Pancreas (tissue), 10 donors: ENCODE data around the gene PIR. TPM values are rescaled to one million over a fixed set of nuclear protein-coding genes. Genes with fewer than 3 reads are reported as not detected.

Experiments
- ATAC-seq, 4 donors: fragments of 200-7000 bp; cut with Tn5 transposase; one replicate each; pipeline versions ENCODE4 v1.8.0 to v1.9.1; 2020; ENCODE audit warnings: mild to moderate bottlenecking in 4 of 4, moderate library complexity in 4 of 4
- DNase-seq, 6 donors: peaks; one replicate each; pipeline ENCODE4 v3.0.0-alpha.2; 2020
- FAIRE-seq: peaks from 2 replicates; lab custom pipeline; 2012; peaks lifted over from hg19 to GRCh38; lab: Jason Lieb, UNC
- H3K27ac ChIP-seq, 4 donors: fragments of 200-600 bp; sonication (generic); 1 replicate in 3 of 4; 2 replicates in 1 of 4; pipeline versions ENCODE4 v1.5.0 to v1.8.0; 2020
- H3K27me3 ChIP-seq, 4 donors: fragments of 200-600 bp; one replicate each; pipeline ENCODE4 v1.8.0; 2021
- H3K36me3 ChIP-seq, 3 donors: fragments of 200-600 bp; sonication (generic) in 1 of 3; one replicate each; pipeline versions ENCODE4 v1.5.0 to v1.8.0; 2020 to 2021
- H3K4me1 ChIP-seq, 3 donors: fragments of 200-600 bp; one replicate each; pipeline ENCODE4 v1.8.0; 2021
- H3K4me3 ChIP-seq, 4 donors: fragments of 200-600 bp; sonication (generic) in 2 of 4; one replicate each; pipeline versions ENCODE4 v1.5.0 to v1.8.0; 2020 to 2021
- H3K9me3 ChIP-seq, 4 donors: fragments of 200-600 bp; one replicate each; pipeline ENCODE4 v1.8.0; 2021
- CTCF ChIP-seq, 4 donors: fragments of 200-600 bp; sonication (generic) in 3 of 4; IDR thresholded peaks; one replicate each; pipeline versions ENCODE4 v1.5.0 to v1.8.0; 2021; ENCODE audit warnings: antibody characterized with exemption in 4 of 4
- WGBS, 2 donors: extraction: QIAGEN DNeasy Blood & Tissue Kit; methylation state at CpG; one replicate each; pipeline ENCODE4 v1.1.7; 2013; 5-methylcytosine and 5-hydroxymethylcytosine counted together
- intact Hi-C, 3 donors: fragments of 100-400 bp; cut with DNase I; formaldehyde crosslinking; loops; one replicate each; pipeline versions ENCODE4 v1.11.1 to v1.14.2; 2022
- polyA plus RNA-seq, 2 donors: library from polyadenylated mRNA; stranded (reverse); fragments of 200-250 nt; gene quantifications; one replicate each; pipeline ENCODE4 v1.2.3, GENCODE V29; 2013
- total RNA-seq, 6 donors: library from RNA; stranded (reverse); fragmentation: NEBNext Ultra II Directional in 4 of 6; extraction: Animal tissue kit (Norgen Biotek cat#: 25700) in 4 of 6; gene quantifications; one replicate each; pipeline versions ENCODE4 v1.2.1 to v1.2.4, GENCODE V29; 2021 to 2023
- donor health status: healthy with polysubstance abuse.
- donor health status: DM: no; HTN: no; CAD: no; lungs with moderate emphysema.
- donor health status: DM: no; HTN: no; CAD: no.
- donor health status: control.
- donor health status: control.
- donor health status: Bipolar disorder and iron deficiency.
- donor health status: DM: yes; HTN: yes; CAD: no.
- donor health status: DM: no; HTN: no; CAD: no.
- donor health status: DM: no; HTN: no; CAD: no.
- donor health status: DM: yes; HTN: yes; CAD: no.

Gene PIR
- total and polyA plus RNA-seq, 8 donors: 1.1 to 7.0 (median 1.9) TPM

DNA sequence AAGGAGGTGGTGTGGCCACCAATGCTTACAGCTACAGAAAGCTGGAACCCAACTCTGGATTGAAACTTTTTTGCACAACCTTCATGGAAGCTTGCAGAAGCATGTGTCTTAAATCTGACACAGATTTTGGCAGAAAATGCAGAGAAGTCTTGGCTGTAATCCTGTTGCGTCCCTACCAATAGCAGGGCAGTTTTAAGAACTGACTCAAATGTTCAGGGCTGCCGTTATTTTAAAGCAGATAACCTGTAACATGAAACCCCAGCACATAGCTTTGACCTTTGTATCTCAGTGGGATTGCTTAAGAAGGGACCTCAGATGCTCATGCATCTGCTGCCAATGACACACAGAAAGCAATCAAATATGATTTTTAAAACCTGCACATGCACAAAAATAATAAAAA lies 108.8 kb downstream of the PIR start, which contains the start of gene VEGFD:
Gene VEGFD, minus strand, starts transcription at position 110 of the 400 bp plus-strand sequence. CDS start 467 bp downstream, outside the sequence.
- intact Hi-C loops: no loop called here

DNA sequence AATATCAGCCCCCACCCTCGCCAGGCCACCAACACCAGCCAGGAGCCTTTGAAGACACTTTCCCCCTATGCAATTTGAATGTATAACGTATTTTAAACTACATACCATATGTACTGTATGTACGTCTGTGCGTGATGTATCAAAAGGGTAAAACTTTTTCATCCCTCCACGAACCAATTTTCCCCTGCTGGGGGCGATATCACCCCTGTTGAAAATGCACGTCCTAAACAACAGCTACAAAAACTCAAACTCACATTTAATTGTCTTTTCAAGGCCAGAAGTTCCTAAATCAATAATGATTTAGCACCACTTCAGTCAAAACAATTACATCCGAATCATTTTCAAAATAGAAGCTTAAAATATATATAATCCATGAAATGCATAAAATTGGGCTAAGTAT lies 110.3 kb downstream of the PIR start:
- FAIRE-seq: no peak
- H3K27me3 ChIP-seq: peaks cover 0 to 19% (median 0%) of the 10 kb centered on the region in 4 donors
- 47 to 69% methylated on average over 8 of the region's 8 CpGs for WGBS, 2 donors
- no peak overlapping the region for H3K4me3 ChIP-seq
- H3K36me3 ChIP-seq: no peaks in the 10 kb centered on the region
- no peak for DNase-seq
- TF ChIP-seq CTCF (IDR thresholded peaks at IDR 0.05): no peak
- H3K4me1 ChIP-seq: no peaks in the 10 kb centered on the region
- no peak overlapping the region for H3K27ac ChIP-seq
- no peak for ATAC-seq
- no peaks in the 10 kb centered on the region for H3K9me3 ChIP-seq
- intact Hi-C loops: no loop called here

More for the DNA sequence above, 108.8 kb downstream of the PIR start, which contains the start of gene VEGFD:
- TF ChIP-seq CTCF (IDR thresholded peaks at IDR 0.05): no peak
- H3K27ac ChIP-seq: no peak within 1 kb of the TSS
- peaks cover 0 to 19% (median 0%) of the 10 kb centered on the region in 4 donors for H3K27me3 ChIP-seq
- no peaks in the 10 kb centered on the region for H3K4me1 ChIP-seq
- DNase-seq: no peak
- H3K9me3 ChIP-seq: no peaks in the 10 kb centered on the region
- ATAC-seq: no peak
- 24 to 36% methylated on average over 2 of the region's 2 CpGs for WGBS, 2 donors
- H3K36me3 ChIP-seq: no peaks in the 10 kb centered on the region
- no peak within 1 kb of the TSS for H3K4me3 ChIP-seq
- FAIRE-seq: no peak

DNA sequence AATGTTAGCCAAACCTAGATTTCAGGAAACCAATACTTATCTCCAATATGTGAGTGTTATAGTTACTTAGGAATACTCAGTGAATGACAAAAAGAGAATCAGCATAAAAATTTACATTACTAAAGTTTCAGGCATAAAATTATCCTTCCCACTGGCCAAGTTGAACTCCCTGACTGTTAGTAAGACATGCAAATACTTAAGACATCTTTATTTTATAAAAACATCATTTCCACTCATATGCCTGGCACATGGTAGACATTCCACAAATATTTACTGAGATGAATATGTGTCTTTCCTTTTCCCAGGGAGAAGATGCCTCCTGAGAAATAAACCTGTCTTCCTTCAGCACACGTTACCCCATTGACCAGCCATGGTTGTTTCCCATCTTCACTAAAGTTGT lies 116.2 kb downstream of the PIR start:
- no peak for FAIRE-seq
- H3K36me3 ChIP-seq: no peaks in the 10 kb centered on the region
- ATAC-seq: no peak
- H3K27me3 ChIP-seq: peaks cover 0 to 16% (median 0%) of the 10 kb centered on the region in 4 donors
- H3K4me1 ChIP-seq: no peaks in the 10 kb centered on the region
- intact Hi-C loops: no loop called here
- no peaks in the 10 kb centered on the region for H3K9me3 ChIP-seq
- no peak for TF ChIP-seq CTCF (IDR thresholded peaks at IDR 0.05)
- WGBS, 2 donors: 83 to 86% methylated on average over 1 of the region's 1 CpG
- no peak for DNase-seq
- H3K4me3 ChIP-seq: no peak overlapping the region
- no peak overlapping the region for H3K27ac ChIP-seq

- no peaks in the 10 kb centered on the region for H3K36me3 ChIP-seq
- no peak overlapping the region for H3K27ac ChIP-seq
- no peaks in the 10 kb centered on the region for H3K4me1 ChIP-seq
- 65 to 68% methylated on average over 3 of the region's 3 CpGs for WGBS, 2 donors
- H3K9me3 ChIP-seq: no peaks in the 10 kb centered on the region
- intact Hi-C loops: no loop called here
- no peak for ATAC-seq
- peaks cover 0 to 15% (median 0%) of the 10 kb centered on the region in 4 donors for H3K27me3 ChIP-seq
- H3K4me3 ChIP-seq: no peak overlapping the region
- no peak for DNase-seq
- FAIRE-seq: no peak
- no peak for TF ChIP-seq CTCF (IDR thresholded peaks at IDR 0.05)
These were observed 119.2 kb downstream of the PIR start for GRCh38 chrX:15373976-15374375.

- intact Hi-C loops: no loop called here
- ATAC-seq (no peak), FAIRE-seq (no peak), DNase-seq (no peak)
- peaks cover 0 to 40% (median 0%) of the 10 kb centered on the region in 4 donors for H3K27me3 ChIP-seq
- H3K36me3 ChIP-seq: no peaks in the 10 kb centered on the region
- H3K4me3 ChIP-seq: no peak overlapping the region
- no peaks in the 10 kb centered on the region for H3K4me1 ChIP-seq
- 67 to 68% methylated on average over 9 of the region's 9 CpGs for WGBS, 2 donors
- TF ChIP-seq CTCF (IDR thresholded peaks at IDR 0.05): no peak
- no peaks in the 10 kb centered on the region for H3K9me3 ChIP-seq
- H3K27ac ChIP-seq: no peak overlapping the region
These were observed 126.4 kb downstream of the PIR start for GRCh38 chrX:15366506-15367352.
